Hair follicular keratinocyte (primary cell): Measurements from ENCODE around the gene KCNJ6. TPM values are rescaled to one million over a fixed set of nuclear protein-coding genes. Genes with fewer than 3 reads are reported as not detected.

Experiments used
- total RNA-seq: library from RNA; depleted of rRNA; stranded (reverse); fragments of >200 nt; gene quantifications from 2 replicates; pipeline ENCODE4 v1.2.3, GENCODE V29; 2015

The KCNJ6 gene
- not detected in 2 replicates for total RNA-seq

GRCh38 chr21:37916310-37917051 is at the start of gene KCNJ6:
KCNJ6 (minus strand) TSS chr21:37916457; CDS start chr21:37840682, 75,775 bp downstream.

